ENCODE data around the gene SSBP4. TPM values are rescaled to one million over a fixed set of nuclear protein-coding genes. Genes with fewer than 3 reads are reported as not detected.

SSBP4 gene
- total and polyA plus RNA-seq, 2 experiments from 2014 or later: 72.6 to 156 TPM

DNA sequence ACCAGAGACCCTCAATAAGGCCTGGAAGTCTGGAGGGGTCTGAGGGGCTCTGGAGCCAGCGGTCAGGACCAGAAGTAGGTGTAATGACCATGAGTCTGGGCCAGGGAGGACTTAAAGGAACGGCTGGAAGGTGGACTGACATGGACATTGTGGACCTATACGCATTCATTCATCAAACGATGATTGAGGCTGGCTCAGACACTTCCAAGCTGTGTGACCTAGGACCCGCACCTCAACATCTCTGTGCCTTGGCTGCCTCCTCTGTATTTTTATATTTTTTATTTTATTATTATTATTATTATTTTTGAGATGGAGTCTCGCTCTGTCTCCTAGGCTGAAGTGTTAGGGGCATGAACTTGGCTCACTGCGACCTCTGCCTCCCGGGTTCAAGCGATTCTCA lies 12.4 kb upstream of the SSBP4 start:
- no peaks in the 10 kb centered on the region for H3K36me3 ChIP-seq (replicated peaks; ENCODE audit: insufficient read depth, low read depth)
- WGBS (ENCODE audit: low lambda C conversion rate, missing lambda C conversion rate): 96% methylated on average over 9 of the region's 9 CpGs
- no peak overlapping the region for H2AFZ ChIP-seq

DNA sequence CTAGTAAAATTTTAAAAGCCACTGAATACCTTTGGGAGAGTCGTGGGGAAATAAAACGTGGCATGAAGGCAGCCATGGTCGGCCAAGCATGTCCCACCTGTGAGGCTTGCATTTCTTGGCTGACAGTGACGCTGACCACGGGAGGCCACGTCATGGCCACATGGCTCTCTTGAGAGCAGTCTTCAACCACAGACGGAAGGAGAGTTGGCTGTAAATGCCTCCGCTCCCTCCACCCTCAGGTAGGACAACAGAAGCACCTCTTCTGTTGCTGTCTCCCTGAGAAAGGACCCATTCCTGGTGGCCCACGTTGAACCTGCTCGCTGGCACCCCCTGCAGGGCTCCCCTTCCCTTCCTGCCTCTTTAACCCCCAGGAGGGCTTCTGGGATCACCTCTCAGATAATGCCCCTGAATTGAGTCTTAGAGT lies 11.1 kb upstream of the SSBP4 start:
- DNase-seq (ENCODE audit: low spot score): no peak
- 51% methylated on average over 9 of the region's 10 CpGs for WGBS (ENCODE audit: low lambda C conversion rate, missing lambda C conversion rate)

More for the DNA sequence above, 12.4 kb upstream of the SSBP4 start:
- TF ChIP-seq EZH2 (IDR thresholded peaks at IDR 0.05; ENCODE audit: borderline replicate concordance) (no peak), EZH2phosphoT487 (IDR thresholded peaks at IDR 0.05; ENCODE audit: low read depth, severe bottlenecking, unreplicated experiment) (no peak)
- TF ChIP-seq, protein P1, sequence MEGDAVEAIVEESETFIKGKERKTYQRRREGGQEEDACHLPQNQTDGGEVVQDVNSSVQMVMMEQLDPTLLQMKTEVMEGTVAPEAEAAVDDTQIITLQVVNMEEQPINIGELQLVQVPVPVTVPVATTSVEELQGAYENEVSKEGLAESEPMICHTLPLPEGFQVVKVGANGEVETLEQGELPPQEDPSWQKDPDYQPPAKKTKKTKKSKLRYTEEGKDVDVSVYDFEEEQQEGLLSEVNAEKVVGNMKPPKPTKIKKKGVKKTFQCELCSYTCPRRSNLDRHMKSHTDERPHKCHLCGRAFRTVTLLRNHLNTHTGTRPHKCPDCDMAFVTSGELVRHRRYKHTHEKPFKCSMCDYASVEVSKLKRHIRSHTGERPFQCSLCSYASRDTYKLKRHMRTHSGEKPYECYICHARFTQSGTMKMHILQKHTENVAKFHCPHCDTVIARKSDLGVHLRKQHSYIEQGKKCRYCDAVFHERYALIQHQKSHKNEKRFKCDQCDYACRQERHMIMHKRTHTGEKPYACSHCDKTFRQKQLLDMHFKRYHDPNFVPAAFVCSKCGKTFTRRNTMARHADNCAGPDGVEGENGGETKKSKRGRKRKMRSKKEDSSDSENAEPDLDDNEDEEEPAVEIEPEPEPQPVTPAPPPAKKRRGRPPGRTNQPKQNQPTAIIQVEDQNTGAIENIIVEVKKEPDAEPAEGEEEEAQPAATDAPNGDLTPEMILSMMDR (IDR thresholded peaks at IDR 0.05; ENCODE audit: poor library complexity): no peak
- Histone ChIP-seq H3K79me2 (peaks cover 3% of the 10 kb centered on the region), H3K9me3 (ENCODE audit: low read depth) (no peaks in the 10 kb centered on the region), H3K4me1 (ENCODE audit: insufficient read depth) (peaks cover 17% of the 10 kb centered on the region), H3K9me2 (replicated peaks; ENCODE audit: insufficient read depth) (no peaks in the 10 kb centered on the region), H3K4me2 (no peak overlapping the region), H3K27ac (no peak overlapping the region), H4K20me1 (ENCODE audit: insufficient read depth, poor library complexity, severe bottlenecking) (no peaks in the 10 kb centered on the region), H3K4me3 (no peak overlapping the region), H3K27me3 (no peaks in the 10 kb centered on the region)
- no peak for DNase-seq (ENCODE audit: low spot score)

DNA sequence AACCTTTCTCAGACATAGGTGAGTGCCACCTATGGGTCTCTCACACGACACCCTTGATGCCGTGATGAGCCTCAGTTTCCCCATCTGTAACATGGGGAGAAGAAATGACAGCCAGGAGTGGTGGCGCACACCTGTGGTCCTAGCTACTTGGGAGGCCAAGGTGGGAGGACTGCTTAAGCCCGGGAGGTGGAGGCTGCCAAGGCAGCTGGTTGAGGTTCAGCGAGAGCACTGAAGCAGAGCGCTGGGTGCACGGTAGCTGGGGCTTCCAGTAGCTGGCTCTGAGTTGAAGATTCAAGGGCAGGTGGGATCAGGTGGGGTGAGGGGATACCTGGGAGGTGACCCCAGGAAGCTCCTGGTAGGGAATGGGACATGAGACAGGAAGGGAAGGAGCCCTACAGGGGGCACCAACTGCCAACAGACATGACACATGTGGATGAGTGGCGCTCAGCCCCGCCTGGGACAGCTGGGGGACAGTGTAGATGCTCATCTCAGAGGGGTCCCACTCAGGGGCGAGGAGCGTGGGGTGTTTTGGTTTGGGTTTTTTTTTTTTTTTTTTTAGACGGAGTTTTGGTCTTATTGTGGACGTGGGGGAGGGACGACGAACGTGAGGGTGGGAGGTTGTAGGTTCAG lies 6.5 kb upstream of the SSBP4 start:
- H2AFZ ChIP-seq: no peak overlapping the region
- TF ChIP-seq, protein P1 (IDR thresholded peaks at IDR 0.05; ENCODE audit: poor library complexity): no peak
- TF ChIP-seq EZH2phosphoT487 (IDR thresholded peaks at IDR 0.05; ENCODE audit: low read depth, severe bottlenecking, unreplicated experiment): no peak
- TF ChIP-seq EZH2 (IDR thresholded peaks at IDR 0.05; ENCODE audit: borderline replicate concordance): no peak
- no peak overlapping the region for H3K4me2 ChIP-seq

More for the DNA sequence above, 11.1 kb upstream of the SSBP4 start:
- Histone ChIP-seq H3K36me3 (replicated peaks; ENCODE audit: insufficient read depth, low read depth) (no peaks in the 10 kb centered on the region), H3K9me2 (replicated peaks; ENCODE audit: insufficient read depth) (no peaks in the 10 kb centered on the region), H2AFZ (no peak overlapping the region), H3K4me2 (no peak overlapping the region), H3K79me2 (peaks cover 3% of the 10 kb centered on the region), H3K4me1 (ENCODE audit: insufficient read depth) (peaks cover 6% of the 10 kb centered on the region), H4K20me1 (ENCODE audit: insufficient read depth, poor library complexity, severe bottlenecking) (no peaks in the 10 kb centered on the region), H3K27me3 (no peaks in the 10 kb centered on the region), H3K9me3 (ENCODE audit: low read depth) (no peaks in the 10 kb centered on the region), H3K4me3 (no peak overlapping the region), H3K27ac (no peak overlapping the region)
- TF ChIP-seq, protein P1 (IDR thresholded peaks at IDR 0.05; ENCODE audit: poor library complexity): peak; percentile 36
- TF ChIP-seq EZH2 (IDR thresholded peaks at IDR 0.05; ENCODE audit: borderline replicate concordance) (no peak), EZH2phosphoT487 (IDR thresholded peaks at IDR 0.05; ENCODE audit: low read depth, severe bottlenecking, unreplicated experiment) (no peak)

More for the DNA sequence above, 6.5 kb upstream of the SSBP4 start:
- Histone ChIP-seq H3K4me1 (ENCODE audit: insufficient read depth) (peaks cover 31% of the 10 kb centered on the region), H3K36me3 (replicated peaks; ENCODE audit: insufficient read depth, low read depth) (no peaks in the 10 kb centered on the region), H3K27ac (no peak overlapping the region), H3K27me3 (no peaks in the 10 kb centered on the region), H3K9me2 (replicated peaks; ENCODE audit: insufficient read depth) (no peaks in the 10 kb centered on the region), H3K4me3 (no peak overlapping the region), H3K9me3 (ENCODE audit: low read depth) (no peaks in the 10 kb centered on the region), H3K79me2 (no peaks in the 10 kb centered on the region), H4K20me1 (ENCODE audit: insufficient read depth, poor library complexity, severe bottlenecking) (no peaks in the 10 kb centered on the region)
- WGBS (ENCODE audit: low lambda C conversion rate, missing lambda C conversion rate): 95% methylated on average over 15 of the region's 16 CpGs
- no peak for DNase-seq (ENCODE audit: low spot score)

Measured in hepatocyte (in vitro differentiated cells).